ENCODE data around the gene BLOC1S2.
"Not testable (repeated sequence)": the region's sequence is repeated elsewhere in the genome, so short reads cannot be mapped to it uniquely, and the experiment has no call there.

BLOC1S2 gene

GRCh38 chr10:100286051-100287033 lies at the start of gene BLOC1S2:
Gene BLOC1S2, minus strand, starts transcription at chr10:100286680. Its CDS starts 21 bp downstream, at chr10:100286659.
- peak; percentile 96 for DNase-seq

DNA sequence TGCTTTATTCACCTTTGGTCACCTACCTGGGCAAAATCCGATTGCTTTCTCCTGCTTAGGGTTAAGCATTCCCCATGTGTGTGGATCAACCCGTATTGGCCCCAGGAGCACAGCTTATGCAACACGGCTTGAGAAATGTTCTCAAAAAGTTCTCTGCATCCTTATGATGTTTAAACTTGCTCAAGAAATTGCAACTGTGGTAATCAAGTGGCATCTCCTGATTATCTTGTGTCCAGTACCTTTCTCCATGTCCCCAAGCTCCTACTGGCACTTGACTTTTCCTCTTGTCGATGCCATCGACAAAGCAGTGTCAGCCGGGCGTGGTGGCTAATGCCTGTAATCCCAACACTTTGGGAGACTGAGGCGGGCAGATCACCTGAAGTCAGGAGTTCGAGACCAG lies 48.3 kb upstream of the BLOC1S2 start:
- no peak for DNase-seq

DNA sequence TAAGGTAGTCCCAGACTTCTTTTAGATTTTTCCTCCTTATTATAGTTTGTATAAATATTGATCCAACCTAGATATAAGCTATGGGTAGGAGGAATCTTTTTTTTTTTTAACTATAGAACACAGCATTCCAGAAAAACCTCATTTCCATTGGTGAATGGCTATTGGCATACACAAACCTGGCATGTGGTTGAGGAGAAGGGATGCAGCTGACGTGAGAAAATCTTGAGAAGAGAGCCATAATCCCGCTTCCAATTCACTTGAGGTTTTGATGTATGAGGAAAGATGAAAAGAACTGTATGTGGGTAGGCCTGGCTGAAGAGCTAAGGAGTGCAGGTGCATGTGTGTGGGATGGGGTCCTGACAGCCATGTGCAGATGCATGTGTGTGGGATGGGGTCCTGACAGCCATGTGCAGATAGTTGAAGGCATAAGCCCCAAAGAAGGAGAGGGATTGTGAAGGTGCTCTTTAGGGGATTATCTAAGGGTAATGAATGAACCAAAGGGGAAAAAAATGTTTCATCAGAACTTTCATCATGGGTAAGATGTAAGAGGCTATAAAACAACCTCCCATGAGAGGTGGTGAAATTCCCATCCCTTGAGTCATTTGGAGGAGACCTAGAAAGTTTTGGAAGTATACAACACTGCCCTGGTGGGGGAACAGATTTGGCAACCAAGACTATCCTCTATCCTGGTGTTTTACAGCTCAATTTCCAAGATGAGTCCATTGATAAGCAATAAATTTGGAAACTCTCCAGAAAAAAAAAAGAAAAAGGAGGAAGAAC lies 47.4 kb upstream of the BLOC1S2 start:
- DNase-seq, result no peak

DNA sequence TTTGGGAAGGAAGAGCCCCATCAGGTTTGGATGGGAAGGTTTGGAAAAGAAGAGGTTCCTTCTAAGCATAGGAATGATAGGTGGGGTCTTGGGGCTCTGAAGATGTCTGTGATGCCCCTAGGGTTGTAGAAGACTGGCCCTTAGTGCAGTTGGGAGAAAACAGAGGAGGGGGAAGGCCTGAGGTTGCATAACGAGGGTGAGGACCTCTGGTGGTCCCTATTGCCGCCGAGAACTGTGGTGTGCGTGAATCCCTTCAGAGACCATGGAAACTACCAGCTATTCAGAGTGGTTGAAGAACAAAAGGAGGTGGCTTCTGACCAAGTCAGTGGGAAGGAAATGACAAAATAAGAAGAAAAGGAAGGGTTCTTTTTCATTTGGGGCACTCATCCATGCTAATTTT lies 46.6 kb upstream of the BLOC1S2 start:
- no peak for DNase-seq

DNA sequence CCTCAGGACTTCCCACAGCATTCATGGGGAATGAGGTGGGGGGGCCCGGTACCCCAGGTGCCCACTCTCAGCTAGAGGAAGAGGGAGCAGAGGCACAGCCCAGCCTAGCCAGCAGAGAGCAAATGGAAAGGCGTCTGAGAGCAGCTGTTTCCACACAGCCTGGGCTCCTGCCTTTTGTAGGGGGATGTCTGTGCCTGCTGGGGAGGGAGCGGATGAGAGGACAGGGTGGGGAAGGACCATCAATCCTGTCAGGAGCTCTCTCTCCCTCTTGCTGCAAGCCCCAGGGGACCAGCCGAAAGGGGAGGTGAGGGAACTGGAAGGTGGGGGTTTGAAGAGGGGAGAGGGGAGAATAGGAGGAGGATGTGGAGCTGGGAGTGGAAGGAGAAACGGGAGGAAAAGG lies 43.6 kb upstream of the BLOC1S2 start, which contains the start of gene PKD2L1:
TSS of gene PKD2L1 (minus strand) at position 150 of the 400 bp plus-strand sequence. CDS start at position 25, 125 bp downstream.
- no peak for DNase-seq

- no peak for DNase-seq
Measured at GRCh38 chr10:100328198-100328597, 41.7 kb upstream of the BLOC1S2 start.

DNA sequence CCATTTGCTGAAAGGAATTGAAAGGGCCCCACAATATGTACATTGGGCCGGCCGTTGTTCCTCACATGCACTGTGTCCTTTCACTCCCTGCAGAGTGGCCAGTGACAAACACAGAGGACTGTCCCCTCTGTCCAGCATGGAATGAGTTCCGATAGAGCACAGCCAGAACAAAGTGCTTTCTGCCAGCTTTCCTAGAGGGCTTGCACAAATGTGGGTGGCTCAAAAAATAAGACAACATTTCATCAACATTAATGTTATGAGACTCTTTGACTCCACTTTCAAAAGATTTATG lies 41.2 kb upstream of the BLOC1S2 start:
- DNase-seq, result no peak

DNA sequence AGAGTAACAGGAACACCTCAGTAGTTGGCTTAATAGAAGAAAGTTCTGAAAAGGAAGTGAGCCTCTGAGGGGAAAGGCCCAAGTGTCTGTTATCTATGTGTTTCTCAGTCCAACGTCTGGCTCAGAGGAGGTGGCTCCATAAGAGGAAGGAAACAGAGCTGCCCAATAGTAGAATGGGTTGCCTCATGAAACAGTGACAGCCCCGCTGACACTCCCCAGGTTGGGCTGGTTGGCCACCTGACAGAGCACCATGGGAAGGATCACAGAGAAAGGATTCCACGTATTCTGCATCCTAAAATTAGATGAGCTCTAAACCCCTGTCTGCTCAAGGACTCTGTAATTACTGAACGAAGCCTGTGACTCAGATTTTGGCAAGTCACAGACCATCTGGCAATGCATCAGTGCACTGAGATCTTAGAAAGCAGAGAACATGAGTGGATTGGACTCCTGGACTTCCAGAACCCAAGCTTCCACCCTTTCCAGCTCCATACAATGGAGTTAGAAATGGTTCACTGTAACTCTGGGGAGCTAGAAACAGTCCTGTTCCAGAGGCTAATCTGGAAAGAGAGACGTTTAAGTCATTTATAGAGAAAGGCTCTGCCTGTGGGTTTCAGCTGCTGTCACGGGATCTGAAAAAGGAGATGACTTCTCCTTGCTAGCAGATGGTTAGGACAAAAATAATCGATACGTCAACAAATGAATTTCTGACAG lies 40.7 kb upstream of the BLOC1S2 start:
- DNase-seq, result peak; percentile 91

GRCh38 chr10:100325158-100325557 lies 38.7 kb upstream of the BLOC1S2 start:
- no peak for DNase-seq

DNA sequence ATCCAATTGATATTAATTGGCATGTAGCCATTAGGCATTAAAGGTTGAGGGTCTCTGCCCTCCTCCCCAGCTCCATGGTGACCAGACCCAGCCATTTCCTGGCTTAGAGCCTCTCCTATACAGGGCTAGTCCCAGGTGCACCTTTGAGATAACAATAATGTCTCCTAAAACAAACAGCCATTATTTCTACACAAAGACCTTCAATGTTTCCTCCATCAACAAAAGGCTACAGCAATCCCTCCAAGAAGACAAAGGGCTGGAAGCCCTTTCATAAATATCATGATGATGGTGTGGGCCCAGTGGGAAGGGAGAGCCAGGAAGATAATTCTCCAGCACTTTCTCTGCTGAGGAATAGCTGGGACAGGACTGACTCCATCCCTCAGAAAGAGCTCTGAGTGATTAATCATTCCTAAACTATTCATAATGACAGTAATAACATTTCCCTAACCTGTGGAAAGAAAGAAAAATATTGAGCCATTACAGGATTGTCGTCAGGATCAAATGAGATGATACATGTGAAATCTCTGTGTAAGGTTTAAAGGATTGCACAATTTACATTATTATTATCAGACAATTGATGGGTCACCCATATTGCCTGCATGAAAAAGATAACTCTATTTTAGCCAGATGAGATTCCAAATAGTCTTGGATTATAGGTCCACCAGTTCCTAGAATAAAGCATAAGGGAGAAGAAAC lies 33.4 kb upstream of the BLOC1S2 start:
- DNase-seq, result no peak

DNA sequence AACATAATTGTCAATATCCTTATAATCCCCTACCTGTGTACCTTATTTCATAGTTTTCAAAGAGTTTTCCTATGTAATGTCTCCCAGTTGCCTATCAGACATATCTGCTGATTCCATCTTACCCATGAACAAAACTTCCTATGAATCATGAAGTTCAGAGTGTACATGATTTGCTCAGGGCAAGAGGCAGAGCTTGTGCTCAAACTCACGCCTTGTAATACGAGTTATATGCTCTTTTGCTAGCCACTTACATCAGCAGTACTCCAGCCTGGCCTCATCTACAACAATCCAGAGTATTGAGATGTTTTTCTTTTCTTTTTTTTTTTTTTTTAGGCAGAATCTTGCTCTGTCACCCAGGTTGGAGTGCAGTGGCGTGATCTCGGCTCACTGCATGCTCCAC lies 31.7 kb upstream of the BLOC1S2 start:
- no peak for DNase-seq

DNA sequence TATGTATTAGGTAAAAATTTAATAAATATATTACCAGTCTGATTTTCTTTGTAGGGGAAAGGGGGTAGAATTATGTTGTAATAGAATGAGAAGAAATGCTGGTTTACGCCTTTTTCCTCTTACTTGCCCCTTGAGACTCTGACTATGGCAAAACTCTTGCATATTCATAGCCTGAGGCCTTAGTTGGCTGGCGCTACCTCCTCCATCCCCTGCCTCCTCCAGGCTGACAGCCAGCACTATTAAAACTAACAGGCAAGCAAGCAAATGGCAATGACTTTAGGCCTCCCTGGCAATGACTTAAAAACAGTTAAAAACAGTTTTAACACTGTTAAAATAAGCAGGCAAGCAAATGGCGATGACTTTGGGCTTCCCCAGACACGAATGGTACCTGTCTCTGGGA lies 29.1 kb upstream of the BLOC1S2 start:
- DNase-seq, result no peak

- no peak for DNase-seq
Measured at GRCh38 chr10:100311298-100311697, 24.8 kb upstream of the BLOC1S2 start.

- no peak for DNase-seq
Measured at GRCh38 chr10:100307684-100308083, 21.2 kb upstream of the BLOC1S2 start.

DNA sequence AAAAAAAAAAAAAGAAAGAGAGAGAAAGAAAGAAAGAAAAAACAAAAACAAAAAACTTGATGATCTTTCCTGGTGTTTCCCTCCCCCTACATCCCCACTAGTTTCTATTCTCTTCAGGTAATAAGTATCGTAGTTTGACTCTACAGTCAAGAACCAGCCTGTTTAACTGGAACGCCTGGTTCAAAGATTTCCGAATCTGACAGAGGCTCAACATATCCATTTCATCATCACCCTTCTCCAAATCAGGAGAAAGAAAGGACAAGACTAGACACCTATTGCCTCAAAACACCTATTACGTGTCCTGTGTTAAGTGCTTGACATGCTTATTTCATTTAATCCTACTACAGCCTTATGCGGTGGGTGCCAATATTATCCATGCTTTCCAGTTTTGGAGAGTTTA lies 20.4 kb upstream of the BLOC1S2 start:
- DNase-seq, result no peak

DNA sequence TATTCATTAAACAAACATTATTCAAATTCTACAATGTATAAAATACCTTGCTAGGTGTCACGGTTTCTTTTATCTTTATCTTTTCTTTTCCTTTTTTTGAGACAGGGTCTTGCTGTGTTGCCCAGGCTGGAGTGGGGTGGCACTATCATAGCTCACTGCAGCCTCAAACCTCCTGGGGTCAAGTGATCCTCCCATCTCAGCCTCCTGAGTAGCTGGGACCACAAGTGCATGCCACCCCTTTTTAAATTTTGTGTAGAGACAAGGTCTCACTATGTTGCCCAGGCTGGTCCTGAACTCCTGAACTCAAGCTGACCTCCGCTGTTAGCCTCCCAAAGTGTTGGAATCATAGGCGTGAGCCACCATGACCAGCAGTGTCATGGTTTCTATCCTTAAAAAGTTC lies 17.9 kb upstream of the BLOC1S2 start:
- DNase-seq, result no peak

- peak; percentile 75 for DNase-seq
Measured at GRCh38 chr10:100303724-100304319, 17.3 kb upstream of the BLOC1S2 start.

- not testable (repeated sequence) for DNase-seq
Measured at GRCh38 chr10:100301123-100301522, 14.6 kb upstream of the BLOC1S2 start.

DNA sequence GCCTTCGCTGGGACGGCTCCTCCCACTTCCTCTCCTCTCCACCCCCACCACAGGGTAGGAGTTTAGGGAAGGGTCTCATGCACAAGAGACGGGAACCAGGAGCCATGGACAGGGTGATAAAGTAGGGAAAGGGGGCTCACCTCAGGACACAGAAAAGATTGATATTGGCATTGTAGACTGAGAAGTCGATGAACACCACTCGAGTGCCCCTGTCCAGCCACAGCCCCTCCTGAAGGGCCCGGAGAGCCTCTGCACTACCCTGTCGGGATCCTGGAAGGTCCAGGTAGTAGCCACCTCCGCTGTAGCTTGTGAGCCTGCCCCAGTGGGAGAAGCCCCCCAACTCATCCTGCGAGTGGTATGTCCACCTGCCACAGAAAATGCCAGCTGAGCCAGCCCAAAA lies 10.8 kb upstream of the BLOC1S2 start:
- DNase-seq, result no peak

- DNase-seq, result no peak
Measured at GRCh38 chr10:100293066-100293465, 6.6 kb upstream of the BLOC1S2 start.

- DNase-seq, result not testable (repeated sequence)
Measured at GRCh38 chr10:100292300-100292699, 5.8 kb upstream of the BLOC1S2 start.

- no peak for DNase-seq
Measured at GRCh38 chr10:100291356-100291755, 4.9 kb upstream of the BLOC1S2 start.
